ENCODE measurements around the gene ADGRG6.
"Not testable (repeated sequence)": the region's sequence is repeated elsewhere in the genome, so short reads cannot be mapped to it uniquely, and the experiment has no call there.

ADGRG6 gene

DNA sequence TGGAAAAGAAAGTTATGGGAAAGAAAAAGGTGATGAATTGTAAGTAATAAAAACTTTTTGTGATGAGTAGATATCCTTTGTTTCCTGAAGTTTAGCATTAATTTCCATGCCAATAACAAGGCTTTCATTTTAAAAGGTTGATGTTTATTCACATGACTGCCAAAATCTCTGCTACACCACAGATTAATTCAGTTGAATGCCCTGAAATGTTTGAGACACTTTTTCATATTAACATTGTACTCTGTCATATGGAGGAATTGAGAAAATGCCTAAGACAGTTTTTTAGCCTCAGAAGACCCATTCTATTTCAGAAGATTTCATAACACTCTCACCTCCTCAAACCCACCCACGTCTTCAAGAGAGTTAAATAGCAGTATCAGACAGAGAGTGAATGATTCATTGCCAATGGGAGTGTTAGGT, 115.5 kb downstream of the ADGRG6 start:
- no peak overlapping the region for H3K4me3 ChIP-seq (replicated peaks; ENCODE audit: low read depth, low read length)
- DNase-seq (ENCODE audit: low read depth): no peak
- TF ChIP-seq, protein P1, sequence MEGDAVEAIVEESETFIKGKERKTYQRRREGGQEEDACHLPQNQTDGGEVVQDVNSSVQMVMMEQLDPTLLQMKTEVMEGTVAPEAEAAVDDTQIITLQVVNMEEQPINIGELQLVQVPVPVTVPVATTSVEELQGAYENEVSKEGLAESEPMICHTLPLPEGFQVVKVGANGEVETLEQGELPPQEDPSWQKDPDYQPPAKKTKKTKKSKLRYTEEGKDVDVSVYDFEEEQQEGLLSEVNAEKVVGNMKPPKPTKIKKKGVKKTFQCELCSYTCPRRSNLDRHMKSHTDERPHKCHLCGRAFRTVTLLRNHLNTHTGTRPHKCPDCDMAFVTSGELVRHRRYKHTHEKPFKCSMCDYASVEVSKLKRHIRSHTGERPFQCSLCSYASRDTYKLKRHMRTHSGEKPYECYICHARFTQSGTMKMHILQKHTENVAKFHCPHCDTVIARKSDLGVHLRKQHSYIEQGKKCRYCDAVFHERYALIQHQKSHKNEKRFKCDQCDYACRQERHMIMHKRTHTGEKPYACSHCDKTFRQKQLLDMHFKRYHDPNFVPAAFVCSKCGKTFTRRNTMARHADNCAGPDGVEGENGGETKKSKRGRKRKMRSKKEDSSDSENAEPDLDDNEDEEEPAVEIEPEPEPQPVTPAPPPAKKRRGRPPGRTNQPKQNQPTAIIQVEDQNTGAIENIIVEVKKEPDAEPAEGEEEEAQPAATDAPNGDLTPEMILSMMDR (IDR thresholded peaks at IDR 0.05; ENCODE audit: low read length, missing control alignments): no peak

DNA sequence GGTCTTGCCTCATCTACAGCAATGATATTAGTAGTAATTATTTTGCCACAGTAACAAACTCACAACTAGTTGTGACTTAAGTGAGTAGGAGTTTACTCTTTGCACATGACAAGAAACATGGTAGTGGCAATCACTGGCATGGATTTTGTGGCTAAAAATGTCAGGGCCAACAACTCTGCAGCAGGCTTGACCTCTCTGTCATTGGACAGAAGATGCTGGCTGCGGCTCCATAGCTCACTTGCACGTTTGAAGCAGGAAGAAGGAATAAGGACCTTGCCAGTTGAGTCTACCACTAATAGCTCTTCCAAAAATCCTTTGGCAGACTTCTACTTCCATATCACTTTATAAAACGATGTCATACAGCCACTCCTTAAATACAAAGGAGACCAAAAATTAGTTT, 117.3 kb downstream of the ADGRG6 start:
- TF ChIP-seq, protein P1 (IDR thresholded peaks at IDR 0.05; ENCODE audit: low read length, missing control alignments): no peak
- DNase-seq (ENCODE audit: low read depth): no peak
- no peak overlapping the region for H3K4me3 ChIP-seq (replicated peaks; ENCODE audit: low read depth, low read length)

DNA sequence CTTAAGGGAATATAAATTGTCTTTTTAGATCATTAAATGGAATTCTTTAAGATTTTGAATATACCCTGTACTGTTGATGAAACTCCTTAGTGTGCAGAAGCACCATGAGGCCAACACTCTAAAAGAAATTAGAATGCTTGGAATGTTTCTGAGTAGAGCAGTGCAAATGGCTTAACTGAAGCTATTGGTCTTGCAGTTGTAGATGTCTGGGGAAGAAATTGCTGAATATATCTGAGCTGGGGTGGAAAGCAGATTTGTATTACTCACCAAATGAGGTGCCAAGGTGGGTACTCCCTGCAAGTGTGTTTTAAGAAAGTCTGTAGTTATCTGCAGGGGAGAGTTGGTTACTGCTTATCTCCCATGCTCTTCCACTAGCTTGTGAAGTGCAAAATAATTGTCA, 119.0 kb downstream of the ADGRG6 start:
- DNase-seq (ENCODE audit: low read depth): no peak
- TF ChIP-seq, protein P1 (IDR thresholded peaks at IDR 0.05; ENCODE audit: low read length, missing control alignments): no peak

DNA sequence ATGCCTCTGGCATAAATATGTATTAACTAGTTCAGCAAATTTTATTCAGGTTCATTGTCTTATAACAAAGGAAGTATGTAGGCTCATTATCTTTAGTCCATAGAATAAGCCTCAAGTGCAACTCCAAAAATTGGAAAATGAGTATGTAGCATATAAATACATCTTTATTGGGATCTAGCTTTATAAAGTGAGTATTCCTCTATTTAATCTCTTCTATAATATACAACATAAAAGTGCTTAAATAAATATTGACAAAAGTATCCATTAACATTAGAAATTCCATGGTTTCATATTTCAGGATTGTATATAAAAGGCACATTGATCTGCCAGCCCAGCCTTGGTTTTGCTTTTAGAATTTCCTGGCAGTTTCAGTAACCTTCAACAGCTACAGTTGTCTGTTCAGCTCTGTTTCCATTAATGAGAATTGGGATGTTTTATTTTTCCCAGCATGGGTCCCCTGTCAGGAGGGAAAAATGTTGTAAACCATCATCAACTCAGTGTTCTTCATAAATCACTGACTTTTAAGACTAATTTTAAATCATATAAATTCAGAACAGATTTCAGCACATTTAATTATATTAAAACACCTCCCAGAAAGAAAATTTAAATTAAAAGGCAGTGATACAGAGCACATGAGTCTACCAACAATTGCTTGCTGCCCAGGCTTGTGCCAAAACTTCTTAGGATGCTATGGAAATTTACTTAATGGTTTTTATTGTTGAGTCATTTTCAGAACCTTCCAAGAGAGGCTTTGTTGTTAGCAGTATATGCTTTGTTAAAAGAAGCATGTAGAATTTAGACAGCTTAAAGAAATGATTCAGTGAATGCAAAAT, 119.7 kb downstream of the ADGRG6 start:
- no peak for DNase-seq (ENCODE audit: low read depth)
- H3K4me3 ChIP-seq (replicated peaks; ENCODE audit: low read depth, low read length): no peak overlapping the region
- TF ChIP-seq, protein P1 (IDR thresholded peaks at IDR 0.05; ENCODE audit: low read length, missing control alignments): no peak

More for the DNA sequence above, 119.0 kb downstream of the ADGRG6 start:
- no peak overlapping the region for H3K4me3 ChIP-seq (replicated peaks; ENCODE audit: low read depth, low read length)

DNA sequence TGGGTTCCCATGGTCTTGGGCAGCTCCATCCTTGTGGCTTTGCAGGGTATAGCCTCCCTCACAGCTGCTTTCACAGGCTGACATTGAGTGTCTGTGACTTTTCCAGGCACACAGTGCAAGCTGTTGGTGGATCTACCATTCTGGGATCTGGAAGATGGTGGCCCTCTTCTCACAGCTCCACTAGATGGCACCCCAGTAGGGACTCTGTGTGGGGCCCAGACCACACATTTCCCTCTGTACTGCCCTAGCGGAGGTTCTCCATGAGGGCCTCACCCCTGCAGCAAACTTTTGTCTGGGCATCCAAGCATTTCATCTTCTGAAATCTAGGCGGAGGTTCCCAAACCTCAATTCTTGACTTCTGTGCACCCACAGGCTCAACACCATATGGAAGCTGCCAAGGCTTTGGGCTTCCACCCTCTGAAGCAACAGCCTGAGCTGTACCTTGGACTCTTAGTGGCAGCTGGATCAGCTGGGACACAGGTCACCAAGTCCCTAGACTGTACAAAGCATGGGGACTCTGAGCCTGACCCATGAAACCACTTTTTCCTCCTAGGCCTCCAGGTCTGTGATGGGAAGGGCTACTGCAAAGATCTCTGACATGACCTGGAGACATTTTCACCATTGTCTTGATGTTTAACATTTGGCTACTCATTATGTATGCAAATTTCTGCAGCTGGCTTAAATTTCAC, 124.8 kb downstream of the ADGRG6 start:
- H3K4me3 ChIP-seq (replicated peaks; ENCODE audit: low read depth, low read length); DNase-seq (ENCODE audit: low read depth): not testable (repeated sequence)

DNA sequence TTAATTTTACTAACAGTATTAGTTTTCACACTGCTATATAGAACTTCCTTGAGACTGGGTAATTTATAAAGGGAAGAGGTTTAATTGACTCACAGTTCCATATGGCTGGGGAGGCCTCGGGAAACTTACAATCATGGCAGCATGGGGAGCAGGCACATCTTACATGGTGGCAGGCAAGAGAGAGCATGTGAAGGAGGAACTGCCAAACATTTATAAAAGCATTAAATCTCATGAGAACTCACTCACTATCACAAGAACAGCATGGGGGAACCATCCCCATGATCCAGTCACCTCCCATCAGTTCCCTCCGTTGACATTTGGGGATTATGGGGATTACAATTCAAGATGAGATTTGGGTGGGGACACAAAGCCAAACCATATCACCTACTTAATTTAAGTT, 126.7 kb downstream of the ADGRG6 start:
- H3K4me3 ChIP-seq (replicated peaks; ENCODE audit: low read depth, low read length); DNase-seq (ENCODE audit: low read depth): not testable (repeated sequence)

DNA sequence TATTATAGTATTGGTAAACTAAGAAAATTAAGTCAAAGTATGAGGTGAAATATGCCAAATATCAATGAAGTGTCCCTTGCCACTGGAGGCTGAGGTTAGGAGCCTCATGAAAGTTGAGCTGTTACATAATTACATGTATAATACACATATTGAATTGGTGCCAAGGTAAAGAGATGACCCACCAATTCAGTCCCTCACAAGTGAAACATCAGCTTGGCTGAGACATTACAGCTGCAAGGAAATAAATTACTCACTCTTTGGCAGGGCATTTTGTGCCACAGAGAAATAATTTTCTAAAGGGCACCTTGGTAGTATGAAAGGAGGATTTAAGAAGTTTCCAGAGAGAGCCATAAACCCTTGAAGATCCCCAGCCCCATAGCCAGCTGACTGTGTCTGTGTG, 127.4 kb downstream of the ADGRG6 start:
- H3K4me3 ChIP-seq (replicated peaks; ENCODE audit: low read depth, low read length): no peak overlapping the region
- TF ChIP-seq, protein P1 (IDR thresholded peaks at IDR 0.05; ENCODE audit: low read length, missing control alignments): no peak
- DNase-seq (ENCODE audit: low read depth): no peak

DNA sequence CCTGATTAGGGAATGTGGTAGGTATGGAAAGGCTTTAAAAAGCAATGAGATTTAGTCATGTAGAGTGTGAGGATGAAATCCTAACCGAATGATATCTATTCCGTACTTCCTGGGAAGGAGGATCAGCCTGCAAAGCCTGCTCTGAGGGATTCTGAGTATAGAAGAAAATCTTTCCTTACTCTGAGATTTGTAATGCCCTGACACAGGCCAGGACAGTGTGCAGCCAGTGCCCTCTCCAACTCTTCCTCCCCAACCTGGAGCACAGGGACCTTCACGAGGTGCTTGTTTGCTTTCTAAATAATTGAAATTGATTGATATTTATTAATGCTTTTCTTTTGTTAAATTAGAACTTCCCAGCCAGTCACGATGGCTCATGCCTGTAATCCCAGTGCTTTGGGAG, 131.6 kb downstream of the ADGRG6 start:
- TF ChIP-seq, protein P1 (IDR thresholded peaks at IDR 0.05; ENCODE audit: low read length, missing control alignments): no peak
- no peak overlapping the region for H3K4me3 ChIP-seq (replicated peaks; ENCODE audit: low read depth, low read length)
- no peak for DNase-seq (ENCODE audit: low read depth)

Data from fibroblast of pulmonary artery (primary cell).